COLO829 (cell line): ENCODE data around the gene KCNIP2.
"Not testable (repeated sequence)": the region's sequence is repeated elsewhere in the genome, so short reads cannot be mapped to it uniquely, and the experiment has no call there.

Experiments
- DNase-seq: peaks from one replicate; pipeline ENCODE4 v3.0.0; 2012; ENCODE audit warnings: low spot score

Gene KCNIP2

GRCh38 chr10:101828766-101829551, 14.6 kb downstream of the KCNIP2 start:
- DNase-seq: no peak

GRCh38 chr10:101827919-101828600, 15.5 kb downstream of the KCNIP2 start:
- no peak for DNase-seq

- DNase-seq: no peak
Observed at GRCh38 chr10:101826852-101827434, 16.7 kb downstream of the KCNIP2 start.

- no peak for DNase-seq
Observed at GRCh38 chr10:101824736-101825135, 18.9 kb downstream of the KCNIP2 start.

- DNase-seq: no peak
Observed at GRCh38 chr10:101818872-101819633, 24.5 kb downstream of the KCNIP2 start.

- peak; percentile 94 for DNase-seq
Observed at GRCh38 chr10:101818119-101818871, 25.3 kb downstream of the KCNIP2 start, which contains the start of gene OGA. OGA (minus strand) TSS chr10:101818444; CDS start chr10:101818022, 422 bp downstream.

- DNase-seq: peak; percentile 42
Observed at GRCh38 chr10:101817337-101818118, 26.1 kb downstream of the KCNIP2 start.

GRCh38 chr10:101816913-101817336, 26.7 kb downstream of the KCNIP2 start:
- DNase-seq: no peak

GRCh38 chr10:101816376-101816775, 27.2 kb downstream of the KCNIP2 start:
- DNase-seq: no peak

- no peak for DNase-seq
Observed at GRCh38 chr10:101814466-101815071, 29.0 kb downstream of the KCNIP2 start.

GRCh38 chr10:101812606-101813005, 31.0 kb downstream of the KCNIP2 start:
- DNase-seq: no peak

GRCh38 chr10:101807158-101807557, 36.4 kb downstream of the KCNIP2 start:
- no peak for DNase-seq

GRCh38 chr10:101803511-101803910, 40.1 kb downstream of the KCNIP2 start:
- DNase-seq: no peak

GRCh38 chr10:101797403-101798059, 46.1 kb downstream of the KCNIP2 start:
- DNase-seq: no peak

GRCh38 chr10:101793526-101793925, 50.1 kb downstream of the KCNIP2 start:
- DNase-seq: no peak

GRCh38 chr10:101789686-101790085, 53.9 kb downstream of the KCNIP2 start:
- DNase-seq: no peak

GRCh38 chr10:101789231-101789630, 54.4 kb downstream of the KCNIP2 start:
- not testable (repeated sequence) for DNase-seq

- no peak for DNase-seq
Observed at GRCh38 chr10:101785801-101786200, 57.8 kb downstream of the KCNIP2 start.

GRCh38 chr10:101784558-101784957, 59.0 kb downstream of the KCNIP2 start:
- no peak for DNase-seq

- no peak for DNase-seq
Observed at GRCh38 chr10:101783736-101784118, 59.9 kb downstream of the KCNIP2 start.
